GM21515 (cell line): ENCODE data around the gene DGKH.
A peak's percentile ranks its signal among the peaks of the same experiment; 100 is the strongest.
"Not testable (repeated sequence)": the region's sequence is repeated elsewhere in the genome, so short reads cannot be mapped to it uniquely, and the experiment has no call there.

Experiments used
- ATAC-seq: cut with Tn5 transposase; IDR thresholded peaks from one replicate; pipeline ENCODE4 v1.9.1; 2021; ENCODE audit not compliant: unreplicated experiment

The DGKH gene

GRCh38 chr13:42219876-42220275 lies 171.4 kb downstream of the DGKH start:
- ATAC-seq, result no peak

DNA sequence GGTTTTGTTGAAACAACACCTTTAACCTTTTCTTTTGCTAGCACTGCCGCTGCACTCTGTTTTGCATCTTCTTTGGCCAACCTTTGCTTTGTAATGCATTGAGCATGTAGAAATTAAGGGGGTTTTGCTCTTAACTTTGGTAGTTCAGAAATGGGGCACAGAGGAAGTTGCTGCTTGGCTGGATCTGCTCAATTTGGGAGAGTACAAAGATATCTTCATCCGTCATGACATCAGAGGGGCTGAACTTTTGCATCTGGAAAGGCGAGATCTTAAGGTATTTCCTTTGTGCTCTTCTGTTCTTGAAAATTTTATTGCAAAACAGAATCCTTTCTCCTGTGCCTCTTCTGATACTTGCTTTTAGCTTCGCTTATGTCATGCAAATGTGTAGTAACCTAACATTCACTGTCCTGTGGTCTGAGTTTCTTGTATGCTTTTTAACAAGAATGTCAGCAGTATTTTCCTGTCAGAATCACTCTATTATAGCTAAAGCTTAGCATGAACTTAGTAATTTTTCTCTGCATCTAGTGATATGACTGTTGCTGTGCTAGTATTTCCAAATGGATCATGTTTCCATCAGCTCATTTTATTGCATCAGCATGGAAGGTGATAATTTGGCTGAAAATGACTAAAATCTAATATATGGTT lies 172.8 kb downstream of the DGKH start:
- no peak for ATAC-seq

DNA sequence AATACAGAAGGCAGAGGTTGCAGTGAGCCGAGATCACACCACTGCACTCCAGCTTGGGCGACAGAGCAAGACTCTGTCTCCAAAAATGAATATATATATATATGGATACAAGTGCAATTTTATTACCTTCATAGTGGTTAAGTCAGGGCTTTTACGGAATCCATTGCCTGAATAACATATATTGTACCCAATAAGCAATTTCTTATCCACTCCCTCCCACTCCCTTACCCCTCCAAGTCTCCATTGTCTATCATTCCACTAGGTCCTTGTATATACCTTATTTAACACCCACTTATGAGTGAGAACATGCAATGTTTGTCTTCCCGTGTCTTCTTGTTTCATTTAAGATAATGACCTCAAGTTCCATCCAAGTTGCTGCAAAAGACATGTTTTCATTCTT lies 175.2 kb downstream of the DGKH start:
- ATAC-seq, result no peak

GRCh38 chr13:42225051-42225450 lies 176.6 kb downstream of the DGKH start:
- ATAC-seq, result no peak

DNA sequence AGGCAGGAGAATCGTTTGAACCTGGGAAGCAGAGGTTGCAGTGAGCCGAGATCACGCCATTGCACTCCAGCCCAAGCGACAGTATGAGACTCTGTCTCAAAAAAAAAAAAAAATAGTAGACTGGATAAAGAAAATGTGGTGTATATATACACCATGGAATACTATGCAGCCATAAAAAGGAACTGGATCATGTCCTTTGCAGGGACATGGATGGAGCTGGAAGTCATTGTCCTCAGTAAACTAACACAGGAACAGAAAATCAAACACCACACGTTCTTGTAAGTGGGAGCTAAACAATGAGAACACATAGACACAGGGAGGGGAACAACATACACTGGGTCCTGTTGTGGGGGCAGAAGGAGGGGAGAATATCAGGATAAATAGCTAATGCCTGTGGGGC lies 178.3 kb downstream of the DGKH start:
- ATAC-seq, result not testable (repeated sequence)

DNA sequence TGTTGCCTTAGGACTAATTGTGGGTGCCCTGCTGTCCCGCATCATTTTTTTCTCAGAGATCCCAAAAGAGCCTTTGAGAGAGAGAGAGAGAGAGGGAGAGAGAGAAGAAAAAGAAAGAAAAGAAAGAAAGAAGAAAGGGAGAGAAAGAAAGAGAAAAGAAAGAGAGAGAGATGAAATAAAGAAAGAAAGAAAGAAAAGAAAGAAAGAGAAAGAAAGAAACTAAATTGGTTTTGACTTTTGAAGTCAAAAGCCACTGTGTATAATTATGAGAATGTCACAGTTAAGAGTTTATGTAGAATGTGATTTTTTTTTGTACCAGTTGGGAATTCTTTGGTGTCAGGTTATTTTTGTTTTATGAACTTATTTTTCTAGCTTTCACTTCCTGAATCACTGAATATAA lies 180.1 kb downstream of the DGKH start:
- no peak for ATAC-seq

DNA sequence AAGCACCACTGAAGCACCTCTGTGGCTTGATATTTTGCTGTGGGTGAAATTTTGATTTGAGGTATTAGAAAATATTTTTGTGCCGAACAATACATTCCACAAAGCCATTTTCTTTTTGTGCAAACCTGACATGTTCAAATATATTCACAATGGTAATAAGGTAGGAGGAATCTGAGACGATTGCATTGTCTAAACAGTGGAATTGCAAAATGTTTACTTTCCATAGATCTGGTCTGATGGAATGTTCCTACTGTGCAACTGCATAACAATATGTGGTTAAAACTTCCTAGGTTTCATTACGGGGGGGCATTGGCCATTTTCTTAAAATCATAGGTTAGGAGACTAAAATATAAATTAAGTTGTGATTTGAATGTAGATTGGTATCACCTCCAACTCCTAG lies 180.8 kb downstream of the DGKH start:
- no peak for ATAC-seq

DNA sequence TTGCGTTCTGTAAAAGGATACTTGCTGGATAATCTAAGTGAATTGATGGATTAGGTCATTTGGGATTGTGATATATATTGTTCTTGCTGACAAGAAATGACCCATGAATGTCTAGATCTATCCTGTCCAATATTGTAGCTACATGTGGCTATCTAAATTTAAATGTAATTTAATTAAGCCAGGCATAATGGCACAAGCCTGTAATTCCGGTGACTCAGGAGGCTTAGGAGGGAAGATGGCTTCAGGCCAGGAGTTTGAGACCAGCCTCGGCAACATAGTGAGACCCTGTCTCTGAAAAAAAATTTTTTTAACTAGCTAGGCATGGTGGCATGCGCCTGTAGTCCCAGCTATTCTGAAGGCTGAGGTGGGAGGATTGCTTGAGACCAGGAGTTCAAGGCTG lies 184.2 kb downstream of the DGKH start:
- no peak for ATAC-seq

DNA sequence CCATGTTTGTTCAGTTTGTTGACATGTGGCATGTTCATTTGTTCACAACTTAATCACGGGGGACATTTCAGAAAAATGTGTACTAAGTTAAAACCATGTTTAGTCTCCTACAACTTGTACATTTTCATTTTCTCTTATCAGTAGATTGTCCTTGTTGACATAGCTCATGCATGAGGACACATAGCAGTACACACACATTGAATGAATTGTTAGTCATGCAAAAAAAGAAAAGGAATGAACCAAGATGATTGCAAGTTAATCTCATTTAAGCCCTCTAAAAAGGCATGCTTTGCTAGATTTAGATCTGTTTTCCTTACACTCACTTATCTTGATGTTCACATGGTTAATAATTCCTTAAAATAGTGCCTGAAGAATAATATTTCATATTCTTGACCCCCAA lies 185.3 kb downstream of the DGKH start:
- ATAC-seq, result no peak

- no peak for ATAC-seq
Observed at GRCh38 chr13:42239161-42239560, 190.7 kb downstream of the DGKH start.

- ATAC-seq, result no peak
Observed at GRCh38 chr13:42239644-42240043, 191.2 kb downstream of the DGKH start.

GRCh38 chr13:42246541-42246940 lies 198.1 kb downstream of the DGKH start:
- no peak for ATAC-seq

DNA sequence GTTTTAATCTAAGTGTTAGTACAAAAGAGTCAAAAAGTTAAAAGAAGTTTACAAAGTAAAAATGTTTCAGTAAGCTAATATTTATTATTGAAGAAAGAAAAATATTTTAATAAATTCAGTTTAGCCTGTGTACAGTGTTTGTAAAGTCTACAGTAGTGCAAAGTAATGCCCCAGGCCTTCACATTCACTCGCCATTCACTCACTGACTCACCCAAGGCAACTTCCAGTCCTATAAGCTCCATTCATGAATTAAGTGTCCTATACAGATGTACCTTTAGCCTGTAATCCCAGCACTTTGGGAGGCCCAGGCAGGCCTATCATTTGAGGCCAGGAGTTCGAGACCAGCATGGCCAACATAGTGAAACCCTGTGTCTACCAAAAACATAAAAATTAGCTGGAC lies 199.4 kb downstream of the DGKH start:
- ATAC-seq, result no peak

GRCh38 chr13:42255886-42256285 lies 207.4 kb downstream of the DGKH start:
- no peak for ATAC-seq

- ATAC-seq, result no peak
Observed at GRCh38 chr13:42258747-42259146, 210.3 kb downstream of the DGKH start.

GRCh38 chr13:42259515-42259914 lies 211.1 kb downstream of the DGKH start:
- no peak for ATAC-seq

- no peak for ATAC-seq
Observed at GRCh38 chr13:42260903-42261654, 212.6 kb downstream of the DGKH start.

GRCh38 chr13:42266473-42266872 lies 218.0 kb downstream of the DGKH start:
- no peak for ATAC-seq

- ATAC-seq, result no peak
Observed at GRCh38 chr13:42270160-42270856, 221.9 kb downstream of the DGKH start.

- no peak for ATAC-seq
Observed at GRCh38 chr13:42270857-42271215, 222.4 kb downstream of the DGKH start.

DNA sequence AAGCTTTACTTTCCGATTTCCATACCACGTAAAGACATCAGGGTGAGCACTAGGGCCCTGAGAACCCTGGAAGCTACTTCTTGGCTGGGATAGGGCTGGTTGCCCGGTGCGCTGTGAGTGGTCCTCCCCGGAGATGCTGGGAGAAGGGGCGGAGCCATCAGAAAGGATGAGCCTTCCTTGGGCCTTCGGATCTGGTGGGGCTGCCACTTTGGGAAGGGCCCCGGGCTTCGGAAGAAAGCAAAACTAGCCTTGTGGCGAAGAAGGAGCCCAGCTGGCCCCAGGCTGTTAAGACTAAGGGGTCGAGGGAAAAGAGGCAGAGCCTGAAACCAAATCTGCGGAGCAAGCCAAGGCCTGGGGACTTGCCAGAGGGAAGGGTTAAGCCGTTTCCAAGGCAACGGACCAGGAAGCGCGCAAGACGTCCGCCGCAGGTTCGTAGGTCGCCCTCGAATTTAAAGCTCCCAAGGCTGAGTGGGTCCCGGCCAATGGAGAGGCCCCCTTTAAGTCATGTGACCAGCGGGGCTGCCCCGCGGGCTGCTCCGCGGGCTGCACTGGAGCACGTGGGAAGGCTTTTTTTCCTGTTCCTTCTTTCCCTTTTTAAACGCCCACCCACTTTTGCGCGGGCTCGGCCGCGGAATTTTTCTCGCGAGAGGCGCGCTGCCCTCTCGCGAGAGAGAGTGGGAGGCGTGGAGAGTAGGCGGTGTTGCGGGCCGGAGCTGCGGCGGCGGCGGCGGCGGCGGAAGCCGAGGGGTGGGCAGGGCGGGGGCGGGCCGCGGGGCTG lies 223.1 kb downstream of the DGKH start:
- peak; percentile 82 for ATAC-seq
